Activated CD4-positive, alpha-beta memory T cell treated with anti-CD3 and anti-CD28 coated beads for 36 hours (primary cell): ENCODE measurements around the gene LRRFIP1. TPM values are rescaled to one million over a fixed set of nuclear protein-coding genes. Genes with fewer than 3 reads are reported as not detected.
"Not testable (repeated sequence)": the region's sequence is repeated elsewhere in the genome, so short reads cannot be mapped to it uniquely, and the experiment has no call there.

Source experiments
- CTCF ChIA-PET: fragments of 350-600 bp; sonication (Branson Sonifier 250); formaldehyde crosslinking; loops from one replicate; lab custom pipeline; 2021; ENCODE audit warnings: antibody characterized with exemption, inconsistent platforms; lab: Charles Lee
- POLR2A ChIA-PET: fragments of 350-600 bp; sonication (Branson Sonifier 250); formaldehyde crosslinking; loops from one replicate; lab custom pipeline; 2021; ENCODE audit warnings: antibody characterized with exemption; lab: Charles Lee
- DNase-seq: peaks from one replicate; pipeline ENCODE4 v3.0.0-alpha.2; 2020
- H3K27ac Mint-ChIP-seq: one replicate; pipeline ENCODE4 v1.8.0; 2021; ENCODE audit warnings: mixed read lengths
- H3K27me3 Mint-ChIP-seq: one replicate; pipeline ENCODE4 v1.8.0; 2021; ENCODE audit warnings: mixed read lengths
- H3K36me3 Mint-ChIP-seq: one replicate; pipeline ENCODE4 v1.8.0; 2021; ENCODE audit warnings: mixed read lengths
- H3K4me1 Mint-ChIP-seq: one replicate; pipeline ENCODE4 v1.8.0; 2021; ENCODE audit warnings: low read depth, mixed read lengths
- H3K4me3 Mint-ChIP-seq: one replicate; pipeline ENCODE4 v1.8.0; 2021; ENCODE audit warnings: mild to moderate bottlenecking, mixed read lengths
- H3K9me3 Mint-ChIP-seq: one replicate; pipeline ENCODE4 v1.8.0; 2021; ENCODE audit warnings: mixed read lengths
- intact Hi-C: fragments of 100-400 bp; cut with micrococcal nuclease; formaldehyde crosslinking; loops from one replicate; pipeline ENCODE4 v1.15.1; 2023
- total RNA-seq, 2 experiments: library from RNA; stranded (reverse); gene quantifications; one replicate each; pipeline ENCODE4 v1.2.3, GENCODE V29; 2021

LRRFIP1 gene
- total RNA-seq, 2 experiments from 2014 or later, result 238 to 240 TPM

- no peaks in the 10 kb centered on the region for H3K9me3 Mint-ChIP-seq
- H3K27ac Mint-ChIP-seq, result no peak overlapping the region
- POLR2A ChIA-PET, result no interaction called here
These were observed 122.6 kb downstream of the LRRFIP1 start for GRCh38 chr2:237749961-237750360.

DNA sequence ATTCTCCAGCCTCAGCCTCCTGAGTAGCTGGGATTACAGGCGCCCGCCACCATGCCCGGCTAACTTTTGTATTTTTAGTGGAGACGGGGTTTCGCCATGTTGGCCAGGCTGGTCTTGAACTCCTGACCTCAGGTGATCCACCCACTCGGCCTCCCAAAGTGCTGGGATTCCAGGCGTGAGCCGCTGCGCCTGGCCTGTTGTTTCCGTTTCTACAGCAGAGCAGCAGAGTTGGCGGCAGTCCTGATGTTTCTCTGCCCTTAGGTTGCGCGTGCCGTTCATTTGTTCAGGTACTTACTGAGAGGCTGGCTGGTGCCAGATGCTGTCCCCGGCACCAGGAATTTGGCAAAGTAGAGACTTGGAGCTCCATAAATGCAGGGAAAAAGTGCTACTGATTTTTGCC is 123.1 kb downstream of the LRRFIP1 start:
- H3K4me3 Mint-ChIP-seq, H3K27ac Mint-ChIP-seq, POLR2A ChIA-PET, H3K27me3 Mint-ChIP-seq, DNase-seq, intact Hi-C loops, H3K9me3 Mint-ChIP-seq: not testable (repeated sequence)
- CTCF ChIA-PET, result interaction anchor here (1.2 to 1.4 kb wide), 2 partner anchors 77 to 179 kb away, joined by 3 to 5 read pairs; no protein-coding TSS in a partner anchor
- Mint-ChIP-seq H3K4me1 (peaks cover 20% of the 10 kb centered on the region), H3K36me3 (peaks cover 54% of the 10 kb centered on the region)

More at GRCh38 chr2:237749961-237750360, 122.6 kb downstream of the LRRFIP1 start:
- no peak for DNase-seq
- CTCF ChIA-PET, result interaction anchor here (0.8 to 1.4 kb wide), 3 partner anchors 77 to 178 kb away, joined by 3 to 5 read pairs (median 3); no protein-coding TSS in a partner anchor
- Mint-ChIP-seq H3K27me3 (no peaks in the 10 kb centered on the region), H3K4me1 (peaks cover 23% of the 10 kb centered on the region), H3K36me3 (peaks cover 56% of the 10 kb centered on the region), H3K4me3 (no peak overlapping the region)
- intact Hi-C loops, result no loop called here

- peaks cover 64% of the 10 kb centered on the region for H3K36me3 Mint-ChIP-seq
- CTCF ChIA-PET, result interaction anchor here (0.6 to 2.3 kb wide), 3 partner anchors 8 to 240 kb away, joined by 3 to 18 read pairs (median 4); no protein-coding TSS in a partner anchor
- H3K27ac Mint-ChIP-seq, result peak overlapping the region; percentile 53
- H3K4me3 Mint-ChIP-seq, result no peak overlapping the region
- H3K27me3 Mint-ChIP-seq, result no peaks in the 10 kb centered on the region
- intact Hi-C loops, result no loop called here
- peak; percentile 65 for DNase-seq
- H3K9me3 Mint-ChIP-seq, result no peaks in the 10 kb centered on the region
- POLR2A ChIA-PET, result no interaction called here
- peaks cover 20% of the 10 kb centered on the region for H3K4me1 Mint-ChIP-seq
These were observed 125.4 kb downstream of the LRRFIP1 start for GRCh38 chr2:237752761-237753165.

GRCh38 chr2:237754182-237754581 is 126.8 kb downstream of the LRRFIP1 start:
- no peak for DNase-seq
- no peak overlapping the region for H3K4me3 Mint-ChIP-seq
- H3K27ac Mint-ChIP-seq, result no peak overlapping the region
- H3K4me1 Mint-ChIP-seq, result peaks cover 20% of the 10 kb centered on the region
- POLR2A ChIA-PET, result no interaction called here
- no peaks in the 10 kb centered on the region for H3K9me3 Mint-ChIP-seq
- H3K27me3 Mint-ChIP-seq, result no peaks in the 10 kb centered on the region
- H3K36me3 Mint-ChIP-seq, result peaks cover 60% of the 10 kb centered on the region
- CTCF ChIA-PET, result interaction anchor here (1.4 to 2.4 kb wide), 3 partner anchors 9 to 81 kb away, joined by 3 to 18 read pairs (median 16); no protein-coding TSS in a partner anchor
- intact Hi-C loops, result no loop called here

GRCh38 chr2:237754626-237755248 is 127.3 kb downstream of the LRRFIP1 start:
- H3K9me3 Mint-ChIP-seq, result no peaks in the 10 kb centered on the region
- intact Hi-C loops, result no loop called here
- no peak overlapping the region for H3K27ac Mint-ChIP-seq
- ChIA-PET POLR2A (no interaction called here), CTCF (interaction anchor here (1.4 to 2.4 kb wide), 3 partner anchors 10 to 82 kb away, joined by 3 to 18 read pairs (median 16); no protein-coding TSS in a partner anchor)
- peaks cover 20% of the 10 kb centered on the region for H3K4me1 Mint-ChIP-seq
- H3K36me3 Mint-ChIP-seq, result peaks cover 55% of the 10 kb centered on the region
- H3K4me3 Mint-ChIP-seq, result no peak overlapping the region
- H3K27me3 Mint-ChIP-seq, result no peaks in the 10 kb centered on the region
- DNase-seq, result no peak

DNA sequence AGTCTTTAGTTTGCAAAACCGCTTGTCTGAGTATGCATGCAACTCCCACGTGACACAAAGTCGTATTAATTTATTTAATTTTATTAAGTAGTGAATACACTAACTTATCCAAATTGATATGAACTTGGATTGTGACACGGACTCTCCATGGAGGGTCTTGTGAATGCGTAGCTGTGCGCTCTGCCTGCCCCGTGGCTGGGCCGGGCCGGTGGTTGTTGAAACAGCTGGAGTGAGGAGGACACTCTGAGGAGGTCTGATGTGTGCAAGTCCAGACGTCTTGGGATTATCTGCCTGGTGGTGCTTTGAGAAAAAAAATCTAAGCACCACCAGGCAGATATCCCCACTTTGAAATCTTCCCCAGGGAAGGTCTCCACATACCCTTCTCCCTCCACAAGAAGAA is 130.2 kb downstream of the LRRFIP1 start:
- Mint-ChIP-seq H3K27me3 (no peaks in the 10 kb centered on the region), H3K4me1 (peaks cover 6% of the 10 kb centered on the region), H3K36me3 (peaks cover 60% of the 10 kb centered on the region), H3K4me3 (no peak overlapping the region), H3K9me3 (no peaks in the 10 kb centered on the region), H3K27ac (no peak overlapping the region)
- intact Hi-C loops, result no loop called here
- POLR2A ChIA-PET, result no interaction called here
- no peak for DNase-seq
- CTCF ChIA-PET, result interaction anchor here (1.4 kb wide), 1 partner anchor 12 kb away, joined by 3 read pairs; no protein-coding TSS in a partner anchor

- Mint-ChIP-seq H3K4me3 (no peak overlapping the region), H3K36me3 (peaks cover 59% of the 10 kb centered on the region), H3K9me3 (no peaks in the 10 kb centered on the region), H3K27me3 (no peaks in the 10 kb centered on the region), H3K4me1 (peaks cover under 1% of the 10 kb centered on the region), H3K27ac (no peak overlapping the region)
- ChIA-PET POLR2A (no interaction called here), CTCF (interaction anchor here (1.4 kb wide), 1 partner anchor 13 kb away, joined by 3 read pairs; no protein-coding TSS in a partner anchor)
- DNase-seq, result no peak
- intact Hi-C loops, result no loop called here
These were observed 130.8 kb downstream of the LRRFIP1 start for GRCh38 chr2:237758185-237758584.

DNA sequence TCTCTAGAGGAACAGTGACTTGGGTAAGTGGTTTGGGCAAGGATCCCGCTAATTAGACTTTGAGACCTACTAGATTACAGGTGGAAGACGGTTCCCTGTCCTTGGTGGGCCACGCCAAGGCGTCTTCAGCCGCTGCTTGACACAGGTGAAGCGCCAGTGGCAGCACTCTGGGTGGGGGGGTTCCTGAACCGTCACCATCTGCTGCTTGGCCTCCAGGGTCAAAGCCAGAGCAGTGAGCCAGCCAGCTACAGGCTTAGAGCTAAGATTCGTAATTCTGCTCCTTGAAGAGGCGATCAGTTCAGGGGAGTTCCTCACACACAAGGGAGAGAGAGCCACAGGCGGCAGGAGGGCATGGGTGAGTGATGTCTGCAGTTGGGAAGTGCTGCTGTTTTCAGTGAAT is 131.8 kb downstream of the LRRFIP1 start:
- peaks cover 61% of the 10 kb centered on the region for H3K36me3 Mint-ChIP-seq
- POLR2A ChIA-PET, result no interaction called here

DNA sequence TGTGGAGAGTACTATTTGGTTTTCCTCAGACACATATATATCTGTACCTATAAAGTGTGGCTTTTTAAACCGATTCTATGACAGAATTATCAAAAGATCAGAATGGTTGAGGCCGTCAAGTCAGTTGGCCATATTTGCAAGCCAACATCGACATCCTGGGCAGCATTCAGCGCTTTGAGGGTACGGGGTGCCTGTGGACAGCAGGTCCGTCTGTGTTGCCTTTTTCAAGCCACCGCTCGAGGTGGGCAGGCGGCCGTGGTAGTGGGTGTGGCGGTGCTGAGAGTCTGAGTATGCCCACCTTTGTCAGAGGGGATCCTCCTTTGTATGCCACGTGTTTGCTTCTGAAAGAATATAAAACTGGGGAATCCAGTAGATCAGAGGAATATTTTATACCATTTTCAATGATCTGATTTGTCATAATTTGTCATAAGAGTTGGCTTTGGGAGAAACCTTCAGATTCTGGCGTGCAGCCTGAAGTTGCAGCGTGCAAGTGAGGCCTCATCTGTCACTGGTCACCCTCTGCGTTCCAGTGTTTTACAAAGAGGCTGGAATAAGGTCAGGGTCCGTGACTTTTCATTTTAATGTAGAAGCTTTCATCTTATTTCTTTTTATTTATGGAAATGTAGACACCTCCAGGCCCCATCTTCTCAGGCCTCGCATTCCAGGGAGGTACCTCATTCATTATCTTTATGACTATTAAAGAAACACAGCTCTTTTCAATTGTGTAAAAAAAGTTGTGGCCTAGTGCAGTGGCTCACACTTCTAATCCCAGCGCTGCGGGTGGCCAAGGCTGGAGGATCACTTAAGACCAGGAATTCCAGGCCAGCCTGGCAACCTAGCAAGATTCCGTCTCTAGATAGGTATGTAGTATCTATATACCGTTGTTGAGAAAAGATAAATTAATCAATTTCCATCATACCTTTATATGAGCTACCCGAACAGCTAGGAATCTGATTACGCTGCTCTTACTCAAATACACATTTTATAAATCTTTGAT is 133.4 kb downstream of the LRRFIP1 start:
- peaks cover 56% of the 10 kb centered on the region for H3K36me3 Mint-ChIP-seq
- no peaks in the 10 kb centered on the region for H3K9me3 Mint-ChIP-seq
- no peaks in the 10 kb centered on the region for H3K27me3 Mint-ChIP-seq
- H3K4me1 Mint-ChIP-seq, result no peaks in the 10 kb centered on the region
- no peak for DNase-seq
- no peak overlapping the region for H3K4me3 Mint-ChIP-seq
- intact Hi-C loops, result no loop called here
- CTCF ChIA-PET, result interaction anchor here (1.2 to 1.4 kb wide), 2 partner anchors 16 to 89 kb away, joined by 3 to 5 read pairs; no protein-coding TSS in a partner anchor
- H3K27ac Mint-ChIP-seq, result no peak overlapping the region
- POLR2A ChIA-PET, result no interaction called here

More for the DNA sequence above, 131.8 kb downstream of the LRRFIP1 start:
- Mint-ChIP-seq H3K4me1 (no peaks in the 10 kb centered on the region), H3K27me3 (no peaks in the 10 kb centered on the region), H3K4me3 (no peak overlapping the region), H3K27ac (no peak overlapping the region), H3K9me3 (no peaks in the 10 kb centered on the region)
- no peak for DNase-seq
- intact Hi-C loops, result no loop called here
- CTCF ChIA-PET, result no interaction called here

DNA sequence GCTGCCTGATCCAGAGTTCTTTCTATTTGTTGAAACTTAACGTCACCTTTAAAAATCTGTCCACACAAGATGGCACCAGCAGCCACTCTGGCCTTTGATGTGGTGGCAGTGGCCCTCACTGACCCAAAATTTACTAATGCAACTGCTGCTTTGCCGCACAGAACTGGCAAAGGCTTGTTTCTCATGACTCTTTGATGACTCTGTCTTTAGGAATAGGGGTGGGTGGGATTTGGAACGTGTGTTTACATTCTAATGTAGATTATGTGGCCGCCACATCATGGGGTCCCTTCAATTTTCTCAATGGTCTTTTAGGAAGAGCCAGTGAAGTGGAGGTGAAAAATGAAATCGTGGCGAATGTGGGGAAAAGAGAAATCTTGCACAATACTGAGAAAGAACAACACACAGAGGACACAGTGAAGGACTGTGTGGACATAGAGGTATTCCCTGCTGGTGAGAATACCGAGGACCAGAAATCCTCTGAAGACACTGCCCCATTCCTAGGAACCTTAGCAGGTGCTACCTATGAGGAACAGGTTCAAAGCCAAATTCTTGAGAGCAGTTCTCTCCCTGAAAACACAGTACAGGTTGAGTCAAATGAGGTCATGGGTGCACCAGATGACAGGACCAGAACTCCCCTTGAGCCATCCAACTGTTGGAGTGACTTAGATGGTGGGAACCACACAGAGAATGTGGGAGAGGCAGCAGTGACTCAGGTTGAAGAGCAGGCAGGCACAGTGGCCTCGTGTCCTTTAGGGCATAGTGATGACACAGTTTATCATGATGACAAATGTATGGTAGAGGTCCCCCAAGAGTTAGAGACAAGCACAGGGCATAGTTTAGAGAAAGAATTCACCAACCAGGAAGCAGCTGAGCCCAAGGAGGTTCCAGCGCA is 135.2 kb downstream of the LRRFIP1 start:
- H3K27me3 Mint-ChIP-seq, POLR2A ChIA-PET, H3K4me3 Mint-ChIP-seq, H3K9me3 Mint-ChIP-seq, H3K4me1 Mint-ChIP-seq, intact Hi-C loops, DNase-seq: not testable (repeated sequence)
- Mint-ChIP-seq H3K27ac (peak overlapping the region; percentile 0), H3K36me3 (peaks cover 48% of the 10 kb centered on the region)
- CTCF ChIA-PET, result interaction anchor here (1.4 kb wide), 1 partner anchor 17 kb away, joined by 5 read pairs; no protein-coding TSS in a partner anchor

- Mint-ChIP-seq H3K27ac (no peak overlapping the region), H3K27me3 (no peaks in the 10 kb centered on the region), H3K4me3 (no peak overlapping the region), H3K36me3 (peaks cover 45% of the 10 kb centered on the region), H3K9me3 (no peaks in the 10 kb centered on the region), H3K4me1 (no peaks in the 10 kb centered on the region)
- ChIA-PET CTCF (no interaction called here), POLR2A (no interaction called here)
- intact Hi-C loops, result no loop called here
- DNase-seq, result no peak
These were observed 136.4 kb downstream of the LRRFIP1 start for GRCh38 chr2:237763812-237764211.
